ELR (cell line): ENCODE data around the gene MEN1.

Experiments used
- DNase-seq: peaks from one replicate; pipeline ENCODE4 v3.0.0-alpha.2; 2015; ENCODE audit warnings: low read depth

Gene MEN1

DNA sequence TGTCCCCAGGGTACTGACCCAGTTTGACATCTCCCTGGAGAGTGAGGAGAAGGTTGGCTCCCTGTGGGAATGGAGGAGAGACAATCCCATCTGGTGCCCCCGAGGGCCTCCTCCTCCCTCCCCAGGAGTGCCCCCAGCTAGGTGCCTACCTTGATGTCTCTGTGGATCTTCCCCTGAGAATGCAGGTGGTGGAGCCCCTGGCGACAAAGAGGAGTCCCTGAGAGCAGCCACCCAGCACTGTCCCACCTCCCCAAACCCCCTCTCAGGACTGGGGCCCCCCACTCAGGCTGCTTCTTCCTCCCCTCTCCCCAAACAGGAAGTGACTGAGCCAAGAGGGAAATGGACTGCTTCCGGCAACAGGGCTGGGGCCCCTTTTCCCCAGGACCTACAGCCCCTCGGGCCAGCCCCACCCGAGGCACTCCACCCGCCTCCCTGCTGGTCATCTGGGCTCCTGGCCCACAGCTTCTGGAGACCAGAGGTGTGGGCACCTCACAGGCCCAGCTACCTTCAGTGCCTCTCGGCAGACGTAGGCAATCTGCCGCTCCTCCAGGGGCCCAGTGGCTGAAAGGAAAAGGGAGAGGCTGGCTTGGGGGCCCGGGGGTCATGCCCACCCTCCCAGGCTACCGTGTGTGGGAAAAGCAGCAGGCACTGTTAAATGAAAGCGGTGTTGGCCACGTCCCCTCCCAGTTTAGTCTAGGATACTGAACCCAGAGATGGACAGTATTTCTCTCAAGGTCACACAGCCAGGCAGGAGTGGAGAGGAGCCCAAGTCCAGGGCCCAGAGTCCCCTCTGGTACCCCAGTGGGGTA lies 8.6 kb downstream of the MEN1 start:
- DNase-seq = no peak

DNA sequence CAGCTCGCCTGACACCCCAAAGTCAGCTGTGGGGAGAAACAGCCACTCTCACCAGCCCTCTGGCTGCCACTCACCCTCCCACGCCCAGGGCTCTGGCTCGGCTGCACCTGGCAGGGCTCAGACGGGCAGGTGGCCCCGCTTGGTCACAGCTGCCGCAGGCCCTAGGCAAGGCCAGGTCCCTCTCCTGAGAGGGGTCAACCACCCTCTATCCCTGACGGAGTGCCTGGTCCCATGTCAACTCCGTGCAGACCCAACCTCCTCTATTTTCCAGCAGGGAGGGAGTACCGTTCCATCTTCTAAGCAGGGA lies 9.2 kb downstream of the MEN1 start:
- no peak for DNase-seq

DNA sequence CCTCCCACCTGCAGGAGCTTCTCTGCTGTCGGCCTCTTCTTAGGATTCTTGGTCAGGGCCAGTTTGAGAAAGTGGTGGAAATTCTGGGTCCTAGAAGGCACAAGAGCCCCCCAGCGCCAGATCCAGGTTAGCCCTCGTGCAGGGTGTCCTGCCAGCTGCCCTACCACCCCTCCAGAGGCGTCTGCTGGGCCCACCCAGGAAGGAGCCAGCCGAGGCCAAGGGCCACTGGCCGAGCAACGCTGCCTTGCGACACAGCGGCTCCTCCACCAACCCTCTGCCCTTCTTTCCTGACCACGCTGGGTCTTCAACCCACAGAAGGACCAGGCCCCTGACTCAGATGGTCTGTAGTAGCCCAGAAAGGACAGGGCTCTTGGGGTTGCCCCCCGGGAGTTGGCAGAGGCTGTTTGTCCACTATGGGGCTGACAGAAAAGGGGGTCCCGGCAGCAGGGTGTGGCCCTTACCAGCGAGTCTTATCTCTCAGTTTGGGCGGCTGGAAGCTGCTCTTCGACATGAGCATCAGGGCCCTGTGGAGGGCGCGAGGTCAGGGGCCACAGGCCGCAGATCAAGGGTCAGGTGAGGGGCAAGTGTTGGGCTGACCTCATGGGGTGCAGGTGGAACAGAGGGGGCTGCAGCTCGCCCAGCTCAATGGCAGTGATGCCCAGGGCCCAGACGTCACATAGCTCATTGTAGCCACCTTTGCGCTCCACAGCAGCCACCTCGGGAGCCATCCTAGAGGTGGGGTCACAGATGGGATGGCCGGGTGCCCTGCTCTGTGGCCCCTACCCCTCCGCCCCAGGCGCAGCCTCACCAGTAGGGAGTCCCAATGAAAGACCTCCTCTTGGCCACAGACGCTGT lies 9.8 kb downstream of the MEN1 start:
- no peak for DNase-seq

DNA sequence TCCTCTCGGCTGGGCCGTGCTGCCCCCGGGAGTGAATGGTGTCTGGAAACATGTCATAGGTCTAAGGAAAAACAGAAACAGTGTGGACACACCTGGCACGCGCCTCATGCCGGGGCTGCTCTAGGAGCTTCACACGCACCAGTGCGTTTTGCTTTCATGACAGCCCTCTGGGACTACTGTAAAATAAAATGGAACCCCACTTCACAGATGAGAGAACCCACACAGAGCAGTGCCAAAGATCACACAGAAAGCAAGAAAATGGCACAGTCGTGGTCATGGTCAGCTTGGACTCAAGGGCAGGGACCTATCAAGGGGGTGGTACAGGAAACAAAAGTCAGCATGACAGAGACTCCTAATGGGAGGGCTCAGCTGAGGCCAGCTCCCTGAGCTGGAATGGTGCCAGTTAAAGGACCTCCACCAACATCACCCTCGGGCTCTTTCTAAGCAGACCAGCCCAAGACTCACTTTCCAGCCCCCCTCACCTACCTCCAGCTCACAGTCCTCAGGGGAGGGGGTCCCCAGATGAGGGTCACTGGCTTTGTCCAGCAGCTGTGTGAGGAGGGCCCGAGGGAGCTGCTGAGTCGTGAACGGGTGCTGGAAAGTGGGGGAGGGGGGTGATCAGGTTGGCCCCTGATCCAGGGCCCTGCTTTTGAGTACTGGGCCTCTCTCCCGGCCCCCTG lies 10.6 kb downstream of the MEN1 start:
- no peak for DNase-seq

DNA sequence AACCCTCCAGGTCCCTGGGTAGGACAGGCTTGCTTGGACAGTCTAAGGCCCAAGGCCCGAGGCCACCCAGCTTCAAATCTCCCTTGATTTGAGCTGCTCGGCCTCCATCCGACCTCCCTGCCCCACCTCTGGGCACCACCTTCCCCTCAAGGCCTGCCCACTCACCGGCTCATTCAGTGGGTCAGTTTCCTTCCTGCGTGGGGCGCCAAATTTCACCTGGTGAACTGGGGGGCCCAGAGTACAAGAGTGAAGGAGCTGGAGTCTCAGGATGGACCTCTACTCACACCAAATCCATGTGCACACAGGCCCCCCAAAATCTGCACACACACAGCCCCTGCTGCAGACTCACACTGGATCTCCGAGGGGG lies 11.1 kb downstream of the MEN1 start:
- no peak for DNase-seq

DNA sequence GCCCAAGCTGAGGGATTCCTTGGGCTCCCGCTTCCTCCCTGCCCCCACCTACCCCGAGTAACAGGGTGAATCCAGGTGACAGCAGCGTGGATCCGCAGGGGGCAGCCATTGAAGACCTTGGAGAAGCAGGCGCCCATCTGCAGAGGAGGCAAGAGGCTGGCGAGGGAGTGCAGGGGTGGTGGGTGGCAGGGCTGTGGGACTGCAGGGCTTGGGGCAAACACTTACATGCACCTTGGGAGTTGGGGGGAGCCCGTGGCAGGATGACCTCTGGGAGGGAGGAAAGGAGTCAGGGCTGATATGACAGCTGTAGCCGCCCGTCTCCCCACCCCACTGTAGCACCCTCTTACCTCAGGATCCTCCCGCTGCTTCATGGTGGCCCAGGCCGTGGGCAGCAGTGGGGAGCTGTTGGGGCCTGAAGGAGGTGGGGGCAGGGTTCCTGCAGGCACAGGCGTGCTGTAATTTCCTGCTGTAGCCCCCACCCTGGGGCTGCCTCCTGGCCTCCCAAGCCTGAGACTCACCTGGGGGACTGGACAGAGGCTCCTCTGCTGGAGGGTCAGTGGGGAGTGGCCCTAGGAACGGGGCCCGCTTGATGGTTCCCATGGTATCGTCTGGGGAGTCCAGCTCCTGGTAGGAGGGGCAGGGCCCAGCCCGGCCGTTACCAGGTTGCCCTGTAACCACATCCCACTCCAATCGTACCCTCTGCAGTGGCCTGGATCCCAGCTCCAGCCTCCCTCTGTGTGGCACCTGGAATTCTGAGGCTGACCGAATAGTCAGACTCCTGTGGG lies 13.4 kb downstream of the MEN1 start:
- no peak for DNase-seq

DNA sequence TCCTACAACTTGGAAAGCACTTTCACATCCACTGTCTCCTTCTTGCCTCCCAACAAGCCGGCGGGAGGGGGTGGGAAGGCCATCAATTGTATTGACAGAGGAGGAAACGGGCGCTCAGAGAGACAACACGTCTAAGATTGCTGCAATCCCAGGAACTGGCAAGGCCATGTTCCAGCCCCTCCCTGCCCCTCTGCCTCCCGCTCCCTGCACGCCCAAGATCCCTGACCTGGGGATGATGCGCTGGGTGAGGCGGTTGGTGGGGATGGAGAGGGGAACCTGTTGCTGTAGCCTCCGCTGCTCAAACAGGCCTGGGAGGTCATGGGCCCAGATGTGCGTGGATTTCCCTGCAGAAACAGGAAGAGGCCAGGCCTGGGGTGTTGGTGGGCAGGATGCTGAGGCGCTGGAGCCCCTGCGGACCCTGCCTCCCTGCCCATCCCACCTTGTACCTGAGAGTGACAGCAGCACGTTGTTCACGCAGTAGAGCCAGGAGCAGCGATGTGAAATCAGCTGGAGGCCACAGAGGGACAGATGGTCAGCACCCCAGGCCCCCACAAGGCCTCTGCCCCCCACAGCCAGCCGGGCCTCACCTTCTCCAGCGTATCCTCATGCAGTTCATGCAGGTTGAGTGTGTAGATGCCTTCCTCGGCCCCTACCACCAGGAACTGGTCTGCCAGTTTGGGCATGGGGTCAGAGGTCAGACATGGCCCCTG lies 14.1 kb downstream of the MEN1 start:
- DNase-seq = no peak

DNA sequence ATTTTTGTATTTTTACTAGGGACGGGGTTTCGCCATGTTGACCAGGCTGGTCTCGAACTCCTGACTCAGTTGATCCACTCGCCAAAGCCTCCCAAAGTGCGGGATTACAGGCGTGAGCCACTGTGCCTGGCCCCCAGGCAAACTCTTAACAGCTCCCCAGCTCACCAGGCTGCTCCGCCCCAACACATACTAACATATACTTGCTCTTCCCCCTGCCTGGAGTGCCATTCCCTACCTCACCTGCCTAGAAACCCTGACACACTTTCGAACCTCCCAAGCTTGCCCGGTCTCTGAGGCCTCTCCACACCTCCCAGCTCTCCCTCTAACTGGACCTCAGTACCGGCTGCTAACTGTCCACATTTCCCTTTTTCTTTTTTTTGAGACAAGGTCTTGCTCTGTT lies 15.8 kb downstream of the MEN1 start:
- no peak for DNase-seq

DNA sequence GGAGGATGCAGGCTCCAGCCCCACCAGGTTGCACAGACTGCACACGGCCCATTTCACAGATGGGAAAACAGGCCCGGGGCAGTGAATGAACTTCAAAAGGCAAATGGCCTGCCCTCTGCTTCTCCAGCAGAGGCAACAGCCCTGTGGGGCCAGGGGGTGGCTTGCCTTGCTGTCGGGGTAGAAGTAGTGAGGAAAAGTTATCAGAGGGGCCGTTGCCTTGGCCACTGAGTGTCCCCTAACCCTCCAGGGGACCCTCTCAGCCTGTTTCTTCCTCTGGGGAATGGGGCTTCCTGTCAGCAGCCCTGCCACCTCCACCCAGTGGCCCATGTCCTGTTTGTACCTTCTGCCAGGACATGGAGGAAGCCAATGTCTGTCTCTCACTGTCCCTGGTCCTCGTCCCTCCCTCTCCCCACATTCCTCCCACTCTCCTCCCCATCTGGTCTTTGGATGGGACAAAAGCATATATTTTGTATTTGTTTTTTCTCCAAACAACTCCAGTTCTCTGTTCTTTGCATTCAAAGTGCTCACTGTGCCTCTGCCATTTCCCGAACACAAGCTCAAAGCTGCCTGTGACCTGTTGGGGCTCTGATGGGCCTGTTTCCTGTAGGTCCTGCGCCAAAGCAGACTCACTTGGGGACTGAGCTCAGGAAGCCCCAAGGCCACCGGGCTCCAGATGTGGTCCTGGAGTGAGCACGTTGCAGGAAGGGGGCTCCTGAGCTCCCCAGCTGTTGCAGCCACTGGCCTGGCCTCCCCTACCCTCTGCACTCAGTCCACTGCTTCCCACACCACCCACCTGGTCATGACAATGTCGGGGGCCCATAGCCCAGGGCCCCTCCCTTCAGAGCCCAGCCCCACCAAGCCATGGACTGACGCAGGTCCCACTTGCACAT lies 16.8 kb downstream of the MEN1 start:
- DNase-seq = no peak

DNA sequence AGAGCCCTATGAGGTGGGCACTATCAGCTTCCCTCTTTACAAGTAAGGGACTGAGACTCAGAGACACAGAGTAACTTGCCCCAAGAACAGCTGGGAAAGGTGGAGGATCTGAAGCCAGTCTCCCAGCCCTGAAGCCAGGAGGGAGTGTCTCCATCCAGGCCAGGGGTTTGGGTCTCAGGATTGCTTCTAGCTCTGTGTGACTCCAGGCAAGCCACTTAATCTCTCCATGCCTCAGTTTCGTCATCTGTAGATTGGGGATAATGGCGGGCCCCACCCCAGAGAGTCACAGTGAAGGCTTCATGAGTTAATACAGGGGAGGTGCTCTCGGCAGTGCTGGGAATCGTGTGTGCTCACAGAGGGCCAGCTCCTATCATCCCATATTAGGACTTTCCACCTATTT lies 17.9 kb downstream of the MEN1 start:
- no peak for DNase-seq

DNA sequence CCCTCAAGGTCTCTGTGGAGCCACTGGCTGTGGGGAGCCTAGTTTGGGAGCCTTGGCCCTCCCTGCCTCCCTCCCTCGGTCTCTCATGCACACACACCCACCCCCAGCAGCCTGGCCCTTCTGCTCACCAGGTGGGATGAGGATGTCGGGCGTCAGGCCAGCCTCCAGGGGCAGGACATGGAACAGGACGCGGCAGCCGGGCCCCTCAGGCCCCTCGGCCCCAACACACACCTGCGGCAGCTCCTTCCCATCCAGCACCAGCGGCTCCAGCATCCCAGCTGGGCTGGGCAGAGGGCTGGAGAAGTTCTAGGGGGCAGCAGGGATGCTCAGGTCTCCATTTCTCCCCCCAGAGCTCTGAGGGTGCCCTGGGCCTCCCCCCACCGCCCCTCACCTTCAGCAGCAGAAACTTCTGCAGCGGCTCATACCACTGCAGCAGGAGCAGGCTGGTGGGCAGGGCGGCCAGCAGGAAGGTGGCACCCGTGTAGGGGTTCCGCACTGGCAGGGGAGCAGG lies 18.5 kb downstream of the MEN1 start:
- no peak for DNase-seq

DNA sequence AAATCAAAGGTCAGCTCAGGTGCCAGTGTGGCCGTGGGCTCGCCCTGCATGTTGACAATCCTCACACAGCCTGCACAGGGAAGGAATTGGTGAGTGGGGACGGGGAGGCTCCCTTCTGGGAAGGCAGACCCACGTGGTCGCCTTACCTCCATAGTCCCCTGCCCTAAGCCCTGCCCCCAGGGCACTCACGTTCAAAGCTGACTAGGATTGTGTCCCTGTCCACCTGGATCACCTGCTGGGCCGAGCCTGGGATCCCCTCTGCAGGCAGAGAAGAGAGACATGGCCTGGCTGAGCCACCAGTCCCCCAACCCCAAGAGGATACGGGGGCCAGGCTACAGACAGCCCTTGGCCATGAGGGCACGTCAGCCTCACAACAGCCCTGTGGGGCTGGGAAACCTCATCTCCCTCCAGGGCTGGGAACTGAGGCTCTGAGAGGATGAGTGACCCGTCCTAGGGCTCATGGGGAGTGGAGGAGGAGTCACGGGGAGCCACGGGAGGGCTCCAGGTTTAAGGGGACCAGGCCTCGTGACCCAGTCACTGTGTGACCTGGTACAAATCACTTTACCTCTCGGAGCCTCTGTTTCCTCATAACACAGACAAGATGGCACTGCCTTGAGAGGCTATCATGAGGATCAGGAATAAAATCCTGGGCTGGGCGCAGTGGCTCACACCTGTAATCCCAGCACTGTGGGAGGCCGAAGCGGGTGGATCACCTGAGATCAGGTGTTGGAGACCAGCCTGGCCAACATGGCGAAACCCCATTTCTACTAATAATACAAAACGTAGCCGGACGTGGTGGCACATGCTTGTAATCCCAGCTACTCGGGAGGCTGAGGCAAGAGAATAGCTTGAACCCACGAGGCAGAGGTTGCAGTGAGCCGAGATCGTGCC lies 19.9 kb downstream of the MEN1 start:
- DNase-seq = no peak

DNA sequence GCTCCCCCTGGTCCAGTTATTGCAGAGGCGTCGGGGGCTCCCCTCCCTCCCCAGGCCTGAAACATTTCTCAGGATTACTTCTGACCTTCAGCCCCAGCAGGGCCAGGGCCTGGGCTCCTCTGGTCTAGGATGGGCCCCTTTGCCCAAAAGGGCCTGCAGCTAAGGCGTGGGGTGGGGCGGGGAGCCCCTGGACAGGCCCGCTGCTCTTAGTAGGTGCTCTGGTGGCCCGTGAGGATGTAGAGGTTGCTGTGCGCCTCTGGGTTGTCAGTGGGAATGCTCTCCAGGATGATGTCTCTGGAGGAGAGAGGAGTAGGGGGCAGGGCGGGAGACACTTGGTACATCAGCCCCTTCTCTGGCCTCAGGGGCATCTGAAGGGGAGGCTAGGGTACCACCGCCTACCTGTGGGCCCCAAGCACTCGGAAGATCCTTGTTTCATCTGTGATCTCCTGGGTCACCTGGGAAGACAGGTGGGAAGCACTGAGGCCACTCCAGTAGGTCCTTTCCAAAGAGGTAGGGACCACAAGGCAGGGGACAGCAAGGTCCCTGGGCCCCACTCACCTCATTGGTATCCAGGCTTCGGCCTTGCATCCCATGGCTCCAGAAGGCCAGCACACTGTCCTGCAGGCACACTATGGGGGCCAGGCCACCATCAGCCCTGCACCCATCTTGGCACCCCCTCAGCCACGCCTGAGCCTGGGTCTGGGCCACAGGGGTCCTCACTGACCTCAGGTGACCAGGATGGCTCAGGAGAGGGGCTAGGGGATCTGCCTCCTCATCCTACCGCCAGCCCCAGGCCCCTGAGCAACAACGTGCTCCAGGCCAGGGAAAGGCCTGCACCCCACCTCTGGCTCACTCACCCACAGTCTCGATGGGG lies 20.8 kb downstream of the MEN1 start:
- no peak for DNase-seq

DNA sequence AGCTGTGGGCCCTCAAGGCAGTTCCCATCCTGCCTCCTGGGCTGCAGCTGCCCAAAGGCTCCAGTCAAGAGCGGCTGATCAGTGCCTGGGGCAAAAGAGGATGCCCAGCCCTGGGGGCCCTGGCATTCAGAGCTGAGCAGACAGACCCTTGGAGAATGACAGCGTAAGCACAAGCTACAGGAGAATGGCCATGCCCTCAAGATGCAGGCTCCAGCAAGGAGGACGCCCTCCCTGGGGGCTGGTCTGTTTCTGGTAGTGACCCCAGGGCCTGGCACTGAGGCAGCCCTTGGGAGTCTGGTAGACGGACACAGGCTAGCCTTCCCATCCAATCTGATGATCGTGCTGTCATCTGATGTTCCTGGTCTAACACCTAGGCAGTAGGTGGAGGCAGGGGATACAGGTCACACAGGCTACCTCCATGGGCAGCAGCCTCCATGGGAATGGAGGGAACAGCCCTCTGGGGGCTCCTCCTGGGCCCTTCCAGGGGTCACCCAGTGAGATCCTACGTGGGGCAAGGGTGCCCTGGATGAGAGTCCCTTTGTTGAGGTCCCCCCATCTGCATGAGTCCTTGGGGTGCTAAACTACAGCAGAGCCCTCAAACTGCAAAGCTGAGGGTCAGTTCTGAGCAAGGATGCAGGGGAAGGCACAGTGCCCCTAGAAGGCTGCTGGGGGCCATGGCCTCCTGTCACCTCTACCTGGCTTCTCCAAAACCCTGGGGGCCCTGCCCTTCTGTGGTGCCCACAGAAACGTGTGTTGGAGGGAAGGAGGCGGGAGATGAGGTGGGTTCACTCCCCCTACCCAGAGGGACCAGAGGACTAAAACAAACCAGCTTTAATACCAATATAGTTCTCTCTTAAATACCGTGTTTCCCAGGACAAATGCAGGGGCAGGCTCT lies 21.8 kb downstream of the MEN1 start:
- DNase-seq = no peak

DNA sequence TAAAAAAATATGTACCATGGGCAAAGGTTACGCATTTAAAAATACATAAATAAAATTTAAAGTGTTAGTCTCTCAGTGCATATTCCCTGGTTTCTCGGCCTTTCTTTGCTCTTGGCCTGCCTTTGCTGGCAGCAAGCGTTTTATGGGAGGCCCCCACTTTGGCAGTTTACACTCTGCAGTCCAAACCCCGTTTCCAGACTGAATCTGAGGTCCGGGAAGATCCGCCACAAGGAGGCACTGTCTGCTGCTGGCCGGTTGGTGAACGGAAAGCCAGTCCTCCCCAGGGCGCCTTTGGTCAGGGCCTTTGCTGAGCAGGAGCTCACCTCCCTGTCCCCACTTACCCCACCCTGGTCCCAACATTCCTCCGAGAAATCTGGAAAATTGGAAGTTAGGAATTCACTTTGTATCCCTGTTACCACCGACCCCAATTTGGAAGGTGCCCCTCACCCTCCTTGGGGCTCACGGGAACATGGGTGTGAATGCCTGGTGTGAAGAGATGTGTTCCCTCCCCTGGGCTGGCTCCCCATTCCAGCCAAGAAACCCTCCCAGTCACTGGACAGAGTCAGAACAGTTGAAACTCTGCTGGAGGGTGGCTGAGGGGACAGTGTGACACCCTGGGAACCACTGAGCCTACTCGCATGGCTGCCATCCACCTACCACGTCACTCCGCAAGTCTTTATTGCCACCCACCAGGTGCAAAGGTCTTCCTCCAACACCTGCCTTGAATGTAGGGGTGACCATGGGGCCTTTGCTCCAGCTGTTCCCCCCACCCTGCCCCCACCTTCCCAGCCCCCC lies 22.6 kb downstream of the MEN1 start:
- peak; percentile 64 for DNase-seq

DNA sequence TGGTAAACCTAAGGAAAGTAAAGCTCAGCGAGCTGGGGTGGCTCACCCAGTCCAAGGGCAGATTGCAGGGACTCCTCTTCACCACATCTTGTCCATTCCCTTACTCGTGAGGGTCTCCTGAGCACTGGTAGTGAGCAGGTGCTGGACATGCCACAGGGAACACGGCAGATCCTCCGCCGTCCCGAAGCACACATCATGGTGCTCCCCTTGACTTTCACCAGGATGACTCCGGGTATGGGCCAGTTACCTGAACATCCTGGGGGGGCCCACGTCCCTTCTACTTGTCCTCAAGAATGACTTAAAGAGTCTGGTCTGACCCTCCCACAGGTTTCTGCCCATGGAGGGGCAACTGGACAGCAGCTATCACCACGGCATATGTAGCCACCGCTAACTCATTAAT lies 24.0 kb downstream of the MEN1 start:
- no peak for DNase-seq
